Gastrocnemius medialis (tissue), 4 donors: ENCODE results near the gene PRRT3. TPM values are rescaled to one million over a fixed set of nuclear protein-coding genes. Genes with fewer than 3 reads are reported as not detected.

Source experiments
- ATAC-seq, 2 donors: fragments of 150-250 bp; one replicate each; pipeline ENCODE4 v1.9.1; 2016
- DNase-seq, 2 donors: peaks; one replicate each; pipeline ENCODE4 v3.0.0-alpha.2; 2019
- H3K27ac ChIP-seq, 4 donors: fragments of 200-600 bp; sonication (generic); 1 replicate in 1 of 4; 2 replicates in 3 of 4; pipeline ENCODE4 v1.5.1; 2016 to 2018; ENCODE audit warnings: mild to moderate bottlenecking in 2 of 4, moderate library complexity in 1 of 4
- H3K27me3 ChIP-seq, 3 donors: fragments of 200-600 bp; sonication (generic) in 2 of 3; 1 replicate in 1 of 3; 2 replicates in 2 of 3; pipeline versions ENCODE4 v1.5.1 to v1.6.0; 2016 to 2019; ENCODE audit warnings: mild to moderate bottlenecking in 1 of 3, moderate library complexity in 1 of 3
- H3K36me3 ChIP-seq, 2 donors: fragments of 200-600 bp; sonication (generic) in 1 of 2; one replicate each; pipeline ENCODE4 v1.5.1; 2017 to 2018
- H3K4me1 ChIP-seq, 2 donors: fragments of 200-600 bp; sonication (generic) in 1 of 2; one replicate each; pipeline ENCODE4 v1.5.1; 2016 to 2017; ENCODE audit warnings: mild to moderate bottlenecking in 2 of 2
- H3K4me3 ChIP-seq, 4 donors: fragments of 200-600 bp; sonication (generic) in 3 of 4; 1 replicate in 1 of 4; 2 replicates in 3 of 4; pipeline ENCODE4 v1.5.1; 2016 to 2019; ENCODE audit warnings: mild to moderate bottlenecking in 2 of 4
- H3K9me3 ChIP-seq, 3 donors: fragments of 200-600 bp; sonication (generic) in 2 of 3; 1 replicate in 1 of 3; 2 replicates in 2 of 3; pipeline ENCODE4 v1.5.1; 2016 to 2019
- CTCF ChIP-seq, 5 experiments: fragments of 450-650 bp in 3 of 5; fragments of 200-600 bp in 2 of 5; sonication (generic) in 2 of 5; IDR thresholded peaks in 4 of 5; conservative IDR thresholded peaks in 1 of 5; 1 replicate in 4 of 5; 2 replicates in 1 of 5; pipeline ENCODE4 v1.5.1; 2016 to 2019; ENCODE audit warnings: antibody characterized with exemption in 5 of 5, mild to moderate bottlenecking in 3 of 5, moderate library complexity in 3 of 5
- POLR2A ChIP-seq, 2 donors: fragments of 450-650 bp; IDR thresholded peaks; one replicate each; pipeline ENCODE4 v1.6.1; 2017; ENCODE audit warnings: antibody characterized with exemption in 2 of 2, mild to moderate bottlenecking in 2 of 2, moderate library complexity in 2 of 2
- in situ Hi-C, 4 donors: fragments of 200-750 bp; cut with MboI; loops; one replicate each; pipeline versions ENCODE4 v1.15.0 to v1.8.0; 2017; ENCODE audit warnings: low sequenced_read_pairs in 4 of 4
- intact Hi-C: fragments of 100-400 bp; cut with DNase I; formaldehyde crosslinking; loops from one replicate; pipeline ENCODE4 v1.15.1; 2023; ENCODE audit warnings: low total_unique reads
- total RNA-seq, 4 donors: library from RNA; depleted of rRNA; stranded (reverse); fragments of >200 nt; gene quantifications; one replicate each; pipeline versions ENCODE4 v1.1.0 to v1.2.3, GENCODE V29; 2016

PRRT3 gene
- total RNA-seq, 4 donors from 2014 or later, result 0.92 to 7.4 (median 2.5) TPM

GRCh38 chr3:9955611-9956352 lies 3.6 kb upstream of the PRRT3 start:
- in situ Hi-C loops, result no loop called here
- ATAC-seq, result peak; percentile 59 to 68
- Histone ChIP-seq H3K4me3 (no peak overlapping the region), H3K9me3 (no peaks in the 10 kb centered on the region), H3K4me1 (peaks cover 19 to 22% of the 10 kb centered on the region in 2 donors), H3K27ac (peak overlapping the region; percentile 70 to 82 (median 80)), H3K36me3 (no peaks in the 10 kb centered on the region), H3K27me3 (no peaks in the 10 kb centered on the region)
- peak in 1 of 2 donors; percentile 54 for DNase-seq
- intact Hi-C loops, result no loop called here
- TF ChIP-seq CTCF (IDR thresholded peaks at IDR 0.05 in 4 of 5, conservative IDR thresholded peaks at IDR 0.05 in 1 of 5), result no peak

- DNase-seq (peak in 1 of 2 donors; percentile 35), ATAC-seq (peak in 1 of 2 donors; percentile 14)
- Histone ChIP-seq H3K4me3 (no peak overlapping the region), H3K27me3 (no peaks in the 10 kb centered on the region), H3K4me1 (peaks cover 19 to 22% of the 10 kb centered on the region in 2 donors), H3K36me3 (no peaks in the 10 kb centered on the region), H3K9me3 (no peaks in the 10 kb centered on the region), H3K27ac (peak overlapping the region; percentile 70 to 82 (median 80))
- no peak for TF ChIP-seq CTCF (IDR thresholded peaks at IDR 0.05 in 4 of 5, conservative IDR thresholded peaks at IDR 0.05 in 1 of 5)
- TF ChIP-seq POLR2A (IDR thresholded peaks at IDR 0.05), result no peak
- intact Hi-C loops, result no loop called here
- in situ Hi-C loops, result no loop called here
Observed at GRCh38 chr3:9955067-9955502, 2.9 kb upstream of the PRRT3 start.

- Histone ChIP-seq H3K4me1 (peaks cover 27 to 30% of the 10 kb centered on the region in 2 donors), H3K36me3 (no peaks in the 10 kb centered on the region), H3K27ac (peak overlapping the region in 2 of 4 donors; percentile 8 to 19), H3K4me3 (peak overlapping the region; percentile 29 to 74 (median 48)), H3K9me3 (no peaks in the 10 kb centered on the region), H3K27me3 (no peaks in the 10 kb centered on the region)
- no peak for ATAC-seq
- intact Hi-C loops, result no loop called here
- no peak for DNase-seq
- in situ Hi-C loops, result no loop called here
- TF ChIP-seq POLR2A (IDR thresholded peaks at IDR 0.05) (no peak), CTCF (IDR thresholded peaks at IDR 0.05 in 4 of 5, conservative IDR thresholded peaks at IDR 0.05 in 1 of 5) (no peak)
Observed at GRCh38 chr3:9951598-9951961, 628 bp downstream of the PRRT3 start.

- DNase-seq (no peak), ATAC-seq (no peak)
- Histone ChIP-seq H3K36me3 (no peaks in the 10 kb centered on the region), H3K4me1 (peaks cover 23 to 31% of the 10 kb centered on the region in 2 donors), H3K27ac (peak overlapping the region in 2 of 4 donors; percentile 3 to 19), H3K27me3 (no peaks in the 10 kb centered on the region), H3K9me3 (no peaks in the 10 kb centered on the region), H3K4me3 (no peak overlapping the region)
- intact Hi-C loops (no loop called here), in situ Hi-C loops (no loop called here)
- no peak for TF ChIP-seq CTCF (IDR thresholded peaks at IDR 0.05 in 4 of 5, conservative IDR thresholded peaks at IDR 0.05 in 1 of 5)
- no peak for TF ChIP-seq POLR2A (IDR thresholded peaks at IDR 0.05)
Observed at GRCh38 chr3:9951126-9951525, 1.1 kb downstream of the PRRT3 start.
